Esophagus muscularis mucosa (tissue), 4 donors: ENCODE results near the gene BBIP1.

Experiments used
- EP300 ChIP-seq: sonication (generic); formaldehyde crosslinking; IDR thresholded peaks from one replicate; pipeline ENCODE4 v1.6.1; 2017; ENCODE audit warnings: antibody characterized with exemption
- POLR2A ChIP-seq: fragments of 450-650 bp; IDR thresholded peaks from one replicate; pipeline ENCODE4 v1.6.1; 2017; ENCODE audit warnings: antibody characterized with exemption, moderate library complexity, mild to moderate bottlenecking, low read depth
- POLR2AphosphoS5 ChIP-seq, 2 donors: sonication (generic); formaldehyde crosslinking; IDR thresholded peaks; one replicate each; pipeline ENCODE4 v1.6.1; 2017; ENCODE audit warnings: antibody characterized with exemption in 2 of 2
- TF ChIP-seq, protein P1 (sequence below), 3 experiments: fragments of 200-600 bp in 2 of 3; fragments of 450-650 bp in 1 of 3; sonication (generic) in 2 of 3; IDR thresholded peaks; one replicate each; pipeline ENCODE4 v1.5.1; 2017 to 2019; ENCODE audit warnings: antibody characterized with exemption in 3 of 3, mild to moderate bottlenecking in 2 of 3, moderate library complexity in 1 of 3

DNA sequence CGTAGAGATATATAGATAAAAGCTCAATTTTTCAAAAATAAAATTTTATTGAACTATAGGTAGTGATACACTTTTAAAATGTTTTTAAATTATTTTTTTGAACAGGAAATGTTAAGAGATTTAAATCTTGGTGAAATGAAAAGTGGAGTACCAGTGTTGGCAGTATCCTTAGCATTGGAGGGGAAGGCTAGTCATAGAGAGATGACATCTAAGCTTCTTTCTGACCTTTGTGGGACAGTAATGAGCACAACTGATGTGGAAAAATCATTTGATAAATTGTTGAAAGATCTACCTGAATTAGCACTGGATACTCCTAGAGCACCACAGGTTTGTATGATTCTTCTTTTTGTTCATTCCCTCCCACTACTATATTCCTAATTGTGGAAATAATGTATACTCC is 31.4 kb downstream of the BBIP1 start:
- TF ChIP-seq, protein P1, sequence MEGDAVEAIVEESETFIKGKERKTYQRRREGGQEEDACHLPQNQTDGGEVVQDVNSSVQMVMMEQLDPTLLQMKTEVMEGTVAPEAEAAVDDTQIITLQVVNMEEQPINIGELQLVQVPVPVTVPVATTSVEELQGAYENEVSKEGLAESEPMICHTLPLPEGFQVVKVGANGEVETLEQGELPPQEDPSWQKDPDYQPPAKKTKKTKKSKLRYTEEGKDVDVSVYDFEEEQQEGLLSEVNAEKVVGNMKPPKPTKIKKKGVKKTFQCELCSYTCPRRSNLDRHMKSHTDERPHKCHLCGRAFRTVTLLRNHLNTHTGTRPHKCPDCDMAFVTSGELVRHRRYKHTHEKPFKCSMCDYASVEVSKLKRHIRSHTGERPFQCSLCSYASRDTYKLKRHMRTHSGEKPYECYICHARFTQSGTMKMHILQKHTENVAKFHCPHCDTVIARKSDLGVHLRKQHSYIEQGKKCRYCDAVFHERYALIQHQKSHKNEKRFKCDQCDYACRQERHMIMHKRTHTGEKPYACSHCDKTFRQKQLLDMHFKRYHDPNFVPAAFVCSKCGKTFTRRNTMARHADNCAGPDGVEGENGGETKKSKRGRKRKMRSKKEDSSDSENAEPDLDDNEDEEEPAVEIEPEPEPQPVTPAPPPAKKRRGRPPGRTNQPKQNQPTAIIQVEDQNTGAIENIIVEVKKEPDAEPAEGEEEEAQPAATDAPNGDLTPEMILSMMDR (IDR thresholded peaks at IDR 0.05) = no peak
- no peak for TF ChIP-seq EP300
- no peak for TF ChIP-seq POLR2A
- no peak for TF ChIP-seq POLR2AphosphoS5 (IDR thresholded peaks at IDR 0.05)
